Measurements from ENCODE around the gene ZRANB3.

ZRANB3 gene

DNA sequence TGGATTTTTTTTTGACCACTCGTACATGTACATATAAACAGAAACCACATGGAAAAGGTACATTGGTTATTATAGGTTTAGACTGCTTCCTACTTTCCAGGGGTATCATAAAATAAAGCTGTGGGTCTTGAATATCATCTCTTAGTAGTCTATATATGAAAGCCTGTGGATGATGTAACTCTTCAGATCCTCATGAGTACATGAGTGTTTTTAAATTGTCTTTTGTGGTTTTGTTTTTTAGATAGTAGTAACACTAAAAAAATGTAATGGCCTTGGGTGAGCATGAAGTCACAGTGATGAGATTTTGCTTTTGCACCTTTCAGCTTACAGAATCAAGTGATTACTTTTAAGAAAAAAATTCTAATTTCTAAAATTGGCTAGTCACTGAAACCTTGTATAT, 398.7 kb downstream of the ZRANB3 start (continued):
- TF ChIP-seq, protein P1, sequence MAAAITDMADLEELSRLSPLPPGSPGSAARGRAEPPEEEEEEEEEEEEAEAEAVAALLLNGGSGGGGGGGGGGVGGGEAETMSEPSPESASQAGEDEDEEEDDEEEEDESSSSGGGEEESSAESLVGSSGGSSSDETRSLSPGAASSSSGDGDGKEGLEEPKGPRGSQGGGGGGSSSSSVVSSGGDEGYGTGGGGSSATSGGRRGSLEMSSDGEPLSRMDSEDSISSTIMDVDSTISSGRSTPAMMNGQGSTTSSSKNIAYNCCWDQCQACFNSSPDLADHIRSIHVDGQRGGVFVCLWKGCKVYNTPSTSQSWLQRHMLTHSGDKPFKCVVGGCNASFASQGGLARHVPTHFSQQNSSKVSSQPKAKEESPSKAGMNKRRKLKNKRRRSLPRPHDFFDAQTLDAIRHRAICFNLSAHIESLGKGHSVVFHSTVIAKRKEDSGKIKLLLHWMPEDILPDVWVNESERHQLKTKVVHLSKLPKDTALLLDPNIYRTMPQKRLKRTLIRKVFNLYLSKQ (tag by site-specific recombination; IDR thresholded peaks at IDR 0.05; ENCODE audit: borderline replicate concordance) = no peak

DNA sequence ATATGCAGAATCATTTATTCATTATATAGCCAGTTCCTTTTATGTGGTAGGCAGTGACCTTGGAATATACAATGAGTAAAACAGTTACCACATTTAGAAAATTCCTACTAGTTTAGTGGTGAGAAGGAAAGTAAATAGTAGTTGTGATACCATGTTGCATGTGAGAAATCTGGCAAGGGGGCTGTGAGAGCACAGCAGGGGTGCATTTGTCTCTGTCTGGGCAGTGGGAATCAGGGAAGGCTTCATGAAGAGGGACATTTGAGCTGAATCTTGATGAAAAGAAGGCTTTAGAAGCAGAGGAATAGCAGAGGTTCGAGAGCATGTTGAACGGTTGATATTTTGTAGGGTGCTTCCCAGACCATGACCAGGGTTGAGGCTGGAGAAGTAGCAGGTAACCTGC, 400.3 kb downstream of the ZRANB3 start:
- Histone ChIP-seq H3K36me3 (ENCODE audit: control insufficient read depth in 2 of 2, insufficient read depth in 1 of 2, low read length in 2 of 2) (peaks cover 44 to 82% of the 10 kb centered on the region in 2 experiments), H3K4me1 (ENCODE audit: control insufficient read depth, insufficient read depth, low read length) (no peaks in the 10 kb centered on the region), H3K4me3 (ENCODE audit: low read depth, low read length) (no peak overlapping the region), H3K9me3 (ENCODE audit: control insufficient read depth, insufficient read depth, low read depth, low read length) (no peaks in the 10 kb centered on the region), H3K27ac (ENCODE audit: extremely low read depth, low read depth, low read length) (no peak overlapping the region)
- POLR2A ChIA-PET = no interaction called here
- TF ChIP-seq, protein P2, sequence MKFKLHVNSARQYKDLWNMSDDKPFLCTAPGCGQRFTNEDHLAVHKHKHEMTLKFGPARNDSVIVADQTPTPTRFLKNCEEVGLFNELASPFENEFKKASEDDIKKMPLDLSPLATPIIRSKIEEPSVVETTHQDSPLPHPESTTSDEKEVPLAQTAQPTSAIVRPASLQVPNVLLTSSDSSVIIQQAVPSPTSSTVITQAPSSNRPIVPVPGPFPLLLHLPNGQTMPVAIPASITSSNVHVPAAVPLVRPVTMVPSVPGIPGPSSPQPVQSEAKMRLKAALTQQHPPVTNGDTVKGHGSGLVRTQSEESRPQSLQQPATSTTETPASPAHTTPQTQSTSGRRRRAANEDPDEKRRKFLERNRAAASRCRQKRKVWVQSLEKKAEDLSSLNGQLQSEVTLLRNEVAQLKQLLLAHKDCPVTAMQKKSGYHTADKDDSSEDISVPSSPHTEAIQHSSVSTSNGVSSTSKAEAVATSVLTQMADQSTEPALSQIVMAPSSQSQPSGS (tag by site-specific recombination; IDR thresholded peaks at IDR 0.05; ENCODE audit: low read depth) = no peak
- TF ChIP-seq, protein P3, sequence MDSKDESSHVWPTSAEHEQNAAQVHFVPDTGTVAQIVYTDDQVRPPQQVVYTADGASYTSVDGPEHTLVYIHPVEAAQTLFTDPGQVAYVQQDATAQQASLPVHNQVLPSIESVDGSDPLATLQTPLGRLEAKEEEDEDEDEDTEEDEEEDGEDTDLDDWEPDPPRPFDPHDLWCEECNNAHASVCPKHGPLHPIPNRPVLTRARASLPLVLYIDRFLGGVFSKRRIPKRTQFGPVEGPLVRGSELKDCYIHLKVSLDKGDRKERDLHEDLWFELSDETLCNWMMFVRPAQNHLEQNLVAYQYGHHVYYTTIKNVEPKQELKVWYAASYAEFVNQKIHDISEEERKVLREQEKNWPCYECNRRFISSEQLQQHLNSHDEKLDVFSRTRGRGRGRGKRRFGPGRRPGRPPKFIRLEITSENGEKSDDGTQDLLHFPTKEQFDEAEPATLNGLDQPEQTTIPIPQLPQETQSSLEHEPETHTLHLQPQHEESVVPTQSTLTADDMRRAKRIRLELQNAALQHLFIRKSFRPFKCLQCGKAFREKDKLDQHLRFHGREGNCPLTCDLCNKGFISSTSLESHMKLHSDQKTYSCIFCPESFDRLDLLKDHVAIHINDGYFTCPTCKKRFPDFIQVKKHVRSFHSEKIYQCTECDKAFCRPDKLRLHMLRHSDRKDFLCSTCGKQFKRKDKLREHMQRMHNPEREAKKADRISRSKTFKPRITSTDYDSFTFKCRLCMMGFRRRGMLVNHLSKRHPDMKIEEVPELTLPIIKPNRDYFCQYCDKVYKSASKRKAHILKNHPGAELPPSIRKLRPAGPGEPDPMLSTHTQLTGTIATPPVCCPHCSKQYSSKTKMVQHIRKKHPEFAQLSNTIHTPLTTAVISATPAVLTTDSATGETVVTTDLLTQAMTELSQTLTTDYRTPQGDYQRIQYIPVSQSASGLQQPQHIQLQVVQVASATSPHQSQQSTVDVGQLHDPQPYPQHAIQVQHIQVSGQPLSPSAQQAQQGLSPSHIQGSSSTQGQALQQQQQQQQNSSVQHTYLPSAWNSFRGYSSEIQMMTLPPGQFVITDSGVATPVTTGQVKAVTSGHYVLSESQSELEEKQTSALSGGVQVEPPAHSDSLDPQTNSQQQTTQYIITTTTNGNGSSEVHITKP (tag by site-specific recombination; IDR thresholded peaks at IDR 0.05) = no peak
- TF ChIP-seq ZNF610 (tag by site-specific recombination; IDR thresholded peaks at IDR 0.05; ENCODE audit: borderline replicate concordance) = no peak
- TF ChIP-seq ZXDB (tag by site-specific recombination; IDR thresholded peaks at IDR 0.05) = no peak
- TF ChIP-seq ZSCAN16 (tag by site-specific recombination; IDR thresholded peaks at IDR 0.05) = no peak
- TF ChIP-seq ZNF335 (tag by site-specific recombination; conservative IDR thresholded peaks at IDR 0.05) = no peak
- no peak for TF ChIP-seq ZNF529 (tag by site-specific recombination; IDR thresholded peaks at IDR 0.05; ENCODE audit: insufficient replicate concordance)
- CTCF ChIA-PET = interaction anchor here (0.6 kb wide), 1 partner anchor 36 kb away, joined by 3 read pairs; no protein-coding TSS in a partner anchor

DNA sequence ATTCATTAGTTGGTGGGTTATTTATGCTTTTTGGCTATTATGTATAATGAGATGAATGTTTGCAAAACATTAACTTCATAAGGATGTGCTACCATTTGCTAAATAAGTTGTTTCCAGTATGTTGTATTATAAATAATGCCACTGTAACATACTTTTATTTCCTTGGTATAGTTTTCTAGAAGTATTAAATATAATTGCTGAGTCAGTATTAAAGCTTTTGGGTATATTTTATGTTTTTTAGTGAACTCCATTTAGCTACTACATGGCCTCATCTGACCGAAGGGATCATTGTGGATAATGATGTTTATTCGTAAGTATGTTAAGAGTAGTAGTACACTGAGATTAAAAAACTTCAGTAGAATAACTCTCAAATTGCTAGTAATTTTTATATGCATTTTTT, 405.1 kb downstream of the ZRANB3 start:
- ChIA-PET CTCF (interaction anchor here (0.7 kb wide), 1 partner anchor 412 kb away, joined by 3 read pairs; no protein-coding TSS in a partner anchor), POLR2A (no interaction called here)
- Histone ChIP-seq H3K9me3 (ENCODE audit: control insufficient read depth, insufficient read depth, low read depth, low read length) (no peaks in the 10 kb centered on the region), H3K4me1 (ENCODE audit: control insufficient read depth, insufficient read depth, low read length) (no peaks in the 10 kb centered on the region), H3K27ac (ENCODE audit: extremely low read depth, low read depth, low read length) (no peak overlapping the region), H3K4me3 (ENCODE audit: low read depth, low read length) (no peak overlapping the region), H3K36me3 (ENCODE audit: control insufficient read depth in 2 of 2, insufficient read depth in 1 of 2, low read length in 2 of 2) (peaks cover 27 to 62% of the 10 kb centered on the region in 2 experiments)
- no peak for TF ChIP-seq GLIS2 (tag by site-specific recombination; IDR thresholded peaks at IDR 0.05)

DNA sequence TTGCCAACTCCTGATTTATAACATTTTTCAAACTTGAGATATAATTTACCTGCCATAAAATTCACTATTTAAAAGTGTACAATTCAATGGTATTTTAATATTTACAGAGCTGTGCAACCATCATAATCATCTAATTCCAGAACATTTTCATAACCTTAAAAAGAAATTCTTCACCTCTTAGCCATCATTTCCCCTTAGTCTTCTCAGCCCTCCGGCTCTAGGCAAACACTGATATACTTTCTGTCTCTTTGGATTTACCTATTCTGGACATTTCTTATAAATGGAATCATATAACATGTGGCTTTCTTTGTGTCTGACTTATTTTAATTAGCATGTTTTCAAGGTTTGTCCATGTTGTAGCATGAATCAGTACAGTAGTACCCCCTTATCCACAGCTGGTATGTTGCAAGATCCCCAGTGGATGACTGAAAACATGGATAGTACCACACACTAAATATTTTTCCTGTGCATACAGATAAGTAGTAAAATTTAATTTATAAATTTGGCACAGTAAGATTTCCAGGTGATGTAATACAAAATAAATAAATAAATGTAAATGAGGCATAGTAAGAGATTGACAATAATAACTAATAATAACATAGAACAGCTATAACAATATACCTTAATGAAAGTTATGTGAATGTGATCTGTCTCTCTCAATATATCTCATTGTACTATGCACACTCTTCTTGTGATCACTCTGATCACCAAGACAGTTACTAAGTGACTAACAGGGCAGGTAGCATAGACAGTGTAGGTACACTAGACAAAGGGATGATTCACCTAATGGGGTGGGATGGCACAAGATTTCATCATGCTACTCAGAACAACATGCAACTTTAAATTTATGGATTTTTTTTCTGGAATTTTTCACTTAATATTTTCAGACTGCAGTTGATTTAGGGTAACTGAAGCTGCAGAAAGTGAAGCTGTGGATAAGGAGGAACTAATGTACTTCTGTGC, 405.8 kb downstream of the ZRANB3 start:
- H3K36me3 ChIP-seq (ENCODE audit: control insufficient read depth in 2 of 2, insufficient read depth in 1 of 2, low read length in 2 of 2) = peaks cover 22 to 60% of the 10 kb centered on the region in 2 experiments
- no peaks in the 10 kb centered on the region for H3K9me3 ChIP-seq (ENCODE audit: control insufficient read depth, insufficient read depth, low read depth, low read length)
- ChIA-PET CTCF (interaction anchor here (0.7 kb wide), 1 partner anchor 413 kb away, joined by 3 read pairs; no protein-coding TSS in a partner anchor), POLR2A (no interaction called here)
- no peak overlapping the region for H3K27ac ChIP-seq (ENCODE audit: extremely low read depth, low read depth, low read length)
- H3K4me3 ChIP-seq (ENCODE audit: low read depth, low read length) = no peak overlapping the region
- no peaks in the 10 kb centered on the region for H3K4me1 ChIP-seq (ENCODE audit: control insufficient read depth, insufficient read depth, low read length)
- TF ChIP-seq, protein P4, sequence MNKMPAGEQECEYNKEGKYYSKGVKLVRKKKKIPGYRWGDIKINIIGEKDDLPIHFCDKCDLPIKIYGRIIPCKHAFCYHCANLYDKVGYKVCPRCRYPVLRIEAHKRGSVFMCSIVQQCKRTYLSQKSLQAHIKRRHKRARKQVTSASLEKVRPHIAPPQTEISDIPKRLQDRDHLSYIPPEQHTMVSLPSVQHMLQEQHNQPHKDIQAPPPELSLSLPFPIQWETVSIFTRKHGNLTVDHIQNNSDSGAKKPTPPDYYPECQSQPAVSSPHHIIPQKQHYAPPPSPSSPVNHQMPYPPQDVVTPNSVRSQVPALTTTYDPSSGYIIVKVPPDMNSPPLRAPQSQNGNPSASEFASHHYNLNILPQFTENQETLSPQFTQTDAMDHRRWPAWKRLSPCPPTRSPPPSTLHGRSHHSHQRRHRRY (tag by site-specific recombination; IDR thresholded peaks at IDR 0.05) = no peak
- TF ChIP-seq ZNF350 (tag by site-specific recombination; IDR thresholded peaks at IDR 0.05) (no peak), ZBTB48 (tag by site-specific recombination; IDR thresholded peaks at IDR 0.05) (no peak), ZNF768 (tag by site-specific recombination; IDR thresholded peaks at IDR 0.05) (no peak), YY1 (tag by site-specific recombination; IDR thresholded peaks at IDR 0.05) (no peak), ZNF677 (tag by site-specific recombination; IDR thresholded peaks at IDR 0.05) (no peak), ZNF133 (tag by site-specific recombination; IDR thresholded peaks at IDR 0.05) (no peak), TCF7L2 (IDR thresholded peaks at IDR 0.05; ENCODE audit: borderline replicate concordance, low read depth, low read length) (no peak)
- TF ChIP-seq, protein P5, sequence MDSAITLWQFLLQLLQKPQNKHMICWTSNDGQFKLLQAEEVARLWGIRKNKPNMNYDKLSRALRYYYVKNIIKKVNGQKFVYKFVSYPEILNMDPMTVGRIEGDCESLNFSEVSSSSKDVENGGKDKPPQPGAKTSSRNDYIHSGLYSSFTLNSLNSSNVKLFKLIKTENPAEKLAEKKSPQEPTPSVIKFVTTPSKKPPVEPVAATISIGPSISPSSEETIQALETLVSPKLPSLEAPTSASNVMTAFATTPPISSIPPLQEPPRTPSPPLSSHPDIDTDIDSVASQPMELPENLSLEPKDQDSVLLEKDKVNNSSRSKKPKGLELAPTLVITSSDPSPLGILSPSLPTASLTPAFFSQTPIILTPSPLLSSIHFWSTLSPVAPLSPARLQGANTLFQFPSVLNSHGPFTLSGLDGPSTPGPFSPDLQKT (IDR thresholded peaks at IDR 0.05; ENCODE audit: borderline replicate concordance, low read depth, low read length) = no peak
